Smooth muscle cell of bladder (primary cell): ENCODE measurements around the gene CNTFR. TPM values are rescaled to one million over a fixed set of nuclear protein-coding genes. Genes with fewer than 3 reads are reported as not detected.

Experiments used
- total RNA-seq: library from RNA; depleted of rRNA; stranded (reverse); fragments of >200 nt; gene quantifications from 2 replicates; pipeline ENCODE4 v1.2.3, GENCODE V29; 2014

The CNTFR gene, protein sequence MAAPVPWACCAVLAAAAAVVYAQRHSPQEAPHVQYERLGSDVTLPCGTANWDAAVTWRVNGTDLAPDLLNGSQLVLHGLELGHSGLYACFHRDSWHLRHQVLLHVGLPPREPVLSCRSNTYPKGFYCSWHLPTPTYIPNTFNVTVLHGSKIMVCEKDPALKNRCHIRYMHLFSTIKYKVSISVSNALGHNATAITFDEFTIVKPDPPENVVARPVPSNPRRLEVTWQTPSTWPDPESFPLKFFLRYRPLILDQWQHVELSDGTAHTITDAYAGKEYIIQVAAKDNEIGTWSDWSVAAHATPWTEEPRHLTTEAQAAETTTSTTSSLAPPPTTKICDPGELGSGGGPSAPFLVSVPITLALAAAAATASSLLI
- under 0.01 TPM in 1 of 2 replicates, not detected in the other for total RNA-seq

DNA sequence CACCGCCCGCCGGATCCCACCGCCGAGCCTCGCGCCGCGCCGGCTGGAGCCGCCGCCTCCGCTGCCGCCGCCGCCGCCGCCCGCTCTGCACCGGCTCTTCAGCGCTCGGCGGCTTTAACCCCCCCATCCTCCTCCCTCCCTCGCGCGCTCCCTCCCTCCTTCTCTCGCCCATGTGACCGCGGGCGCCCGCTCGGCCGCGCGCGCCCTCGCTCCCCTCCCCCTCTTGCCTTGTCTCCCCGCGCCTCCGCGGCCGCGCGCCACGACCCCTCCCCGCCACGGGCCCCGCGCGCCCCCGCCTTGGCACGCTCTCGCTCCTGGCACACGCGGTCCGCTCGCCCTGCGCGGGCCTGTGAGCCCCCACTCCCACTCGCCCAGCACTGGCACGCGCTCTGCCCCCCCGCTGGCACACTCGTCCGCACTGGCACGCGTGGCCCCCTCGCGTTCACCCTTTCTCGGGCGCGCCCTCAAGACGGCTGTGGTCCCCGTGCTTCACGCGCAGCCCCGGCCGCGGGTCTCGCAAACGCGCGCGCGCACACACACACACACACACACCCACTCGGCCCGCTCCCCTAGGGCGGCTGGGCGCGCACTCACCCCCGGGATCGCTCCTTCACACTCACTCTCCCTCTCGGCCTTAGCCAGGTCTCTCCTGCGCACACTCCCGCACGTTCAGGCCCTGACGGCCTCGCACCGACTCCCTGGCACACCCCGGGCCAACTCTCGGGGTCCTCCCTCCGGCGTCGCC is at the start of gene CNTFR:
Gene CNTFR (minus strand): TSS at position 89 of the 745 bp plus-strand sequence. CDS start 20,743 bp downstream, outside the sequence.

DNA sequence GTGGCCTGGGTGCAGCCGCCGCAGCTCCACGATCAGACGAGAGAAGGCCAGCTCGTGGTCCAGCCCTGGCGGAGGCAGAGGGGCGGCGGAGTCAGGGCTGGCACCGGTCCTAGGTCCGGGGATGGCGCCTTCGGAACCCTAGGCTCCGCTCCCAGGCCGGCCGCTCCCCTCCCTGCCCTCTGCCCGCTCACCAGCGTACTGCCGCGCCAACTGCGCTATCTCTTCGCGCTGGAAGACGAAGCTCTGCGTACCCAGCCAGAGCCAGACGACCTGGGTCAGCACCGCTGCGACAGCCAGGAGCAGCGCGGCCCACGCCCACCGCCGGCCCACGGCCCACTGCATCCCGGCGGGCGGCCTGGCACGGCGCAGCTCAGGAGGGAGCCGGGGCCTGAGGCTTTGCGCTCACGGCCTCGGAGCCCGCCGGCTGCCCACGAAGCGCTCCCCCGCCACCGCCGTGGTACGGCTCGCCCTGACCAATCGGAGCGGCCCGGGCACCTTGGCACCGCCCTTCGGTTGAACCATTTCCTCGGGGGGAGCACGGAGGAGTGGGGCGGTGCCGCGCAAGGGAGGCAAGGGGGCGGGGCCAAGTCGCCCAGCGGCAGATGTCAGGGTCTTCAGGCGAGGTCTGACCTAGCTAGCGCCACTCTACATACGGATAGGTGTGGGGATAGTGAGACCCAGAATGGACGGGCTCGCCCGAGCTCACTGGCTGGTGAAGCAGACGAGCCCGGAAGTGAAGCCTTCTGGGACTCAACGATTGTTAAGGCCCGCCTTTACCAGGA is 48.0 kb upstream of the CNTFR start, which contains the start of gene SIGMAR1:
Gene SIGMAR1 (minus strand): TSS at position 432 of the 782 bp plus-strand sequence. CDS start 90 bp downstream, at position 342.

DNA sequence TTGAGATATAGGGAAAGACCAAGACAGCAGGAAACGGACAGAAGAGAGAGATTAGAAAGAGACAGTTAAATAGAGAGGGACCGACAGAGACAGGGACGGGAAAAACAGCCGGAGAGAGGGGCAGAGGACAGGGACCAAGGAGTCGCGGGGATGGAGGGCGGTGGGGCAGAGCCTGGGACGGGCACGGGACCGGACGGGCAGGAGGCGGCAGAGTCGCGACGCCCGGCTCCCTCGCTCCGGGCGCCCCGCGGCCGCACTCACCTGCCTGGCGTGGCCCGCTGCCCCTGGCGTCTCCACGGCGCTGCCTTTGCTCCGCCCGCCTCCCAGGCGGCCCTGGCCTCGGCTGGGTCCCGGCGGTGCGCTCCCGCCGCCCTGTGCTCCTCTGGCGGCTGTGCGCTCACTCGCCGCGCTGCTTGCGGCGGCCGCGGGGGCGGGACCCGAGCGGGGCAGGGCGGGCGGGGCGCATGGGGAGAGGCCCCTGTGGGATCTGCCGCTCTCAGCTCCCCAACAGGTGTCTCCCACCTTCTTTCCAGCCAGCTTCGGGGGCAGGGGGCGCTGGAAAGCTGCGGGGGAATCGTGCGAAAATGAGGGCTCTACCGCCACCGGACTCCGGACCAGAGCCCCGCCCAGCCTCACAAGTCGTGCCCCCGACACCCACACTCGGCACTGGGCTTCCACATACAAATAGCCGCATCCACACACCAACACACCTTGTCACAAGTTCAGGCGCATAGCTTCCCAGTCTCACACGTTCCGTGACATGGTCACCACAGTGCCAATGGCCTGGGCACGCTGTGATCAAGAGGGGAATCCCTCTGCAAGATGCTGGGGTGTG is 39.3 kb upstream of the CNTFR start, which contains the start of gene ARID3C:
Gene ARID3C (minus strand): TSS at position 411 of the 835 bp plus-strand sequence. CDS start 1,052 bp downstream, outside the sequence.

GRCh38 chr9:34620061-34620994 is 30.8 kb upstream of the CNTFR start, which contains the start of gene DCTN3:
TSS of gene DCTN3 (minus strand) at chr9:34620495. CDS start at chr9:34620464, 31 bp downstream.

DNA sequence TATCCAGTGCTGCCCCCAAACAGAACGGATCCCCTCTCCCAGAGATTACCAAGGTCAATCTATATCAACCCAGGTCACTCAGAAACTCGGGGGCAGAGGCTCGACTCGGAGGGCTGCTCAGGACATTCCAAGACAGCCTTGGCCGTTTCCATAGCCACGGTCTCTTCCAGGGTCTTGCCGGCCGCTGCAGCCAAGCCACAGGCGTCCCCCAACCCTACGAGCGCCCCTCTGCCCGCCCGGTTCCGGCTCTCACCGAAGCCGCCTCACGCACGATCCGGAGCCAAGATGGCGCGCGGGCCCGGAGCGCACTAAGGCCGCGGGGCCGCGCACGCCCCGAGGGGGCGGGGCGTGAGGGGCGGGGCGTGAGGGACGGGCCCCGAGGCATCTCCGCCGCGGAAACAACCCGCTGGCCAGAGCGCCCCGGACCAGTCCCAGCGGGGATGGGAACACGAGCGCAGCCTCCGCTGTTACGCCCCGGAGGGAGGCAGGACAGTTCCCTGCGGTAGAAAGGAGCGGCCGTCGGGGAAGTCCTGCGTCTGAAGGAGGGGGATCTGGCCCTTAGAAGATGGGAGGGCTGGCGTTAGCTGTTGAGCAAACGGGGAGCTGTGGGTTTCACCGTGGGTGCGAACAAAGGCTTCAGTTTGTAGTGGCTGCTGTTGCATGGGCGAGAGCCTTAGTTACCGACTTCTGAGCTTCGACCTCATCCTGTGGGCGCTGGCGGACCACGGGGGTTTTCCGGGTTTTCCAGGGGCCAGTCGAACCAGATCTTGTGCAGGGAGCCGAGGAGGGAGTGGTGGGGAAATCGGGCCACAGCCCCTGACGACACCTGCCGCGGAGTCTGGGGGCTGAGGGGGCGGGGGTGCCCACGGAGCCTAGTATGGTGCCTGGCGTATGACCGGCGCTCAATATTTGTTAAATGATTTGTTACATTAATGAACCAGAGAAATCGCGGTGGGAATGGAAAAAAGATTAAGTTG is 22.6 kb upstream of the CNTFR start, which contains the start of gene RPP25L:
Gene RPP25L (minus strand): TSS at position 287 of the 977 bp plus-strand sequence. CDS start 801 bp downstream, outside the sequence.

GRCh38 chr9:34522971-34523797 is 66.3 kb downstream of the CNTFR start, which contains the start of gene ENHO:
TSS of gene ENHO (minus strand) at chr9:34522990. CDS start at chr9:34521695, 1,295 bp downstream.

Other genes starting within 250 kb of the CNTFR start
- gene MYORG, start 212.8 kb downstream of the CNTFR start, total RNA-seq = 0.43 and 0.55 TPM in 2 replicates
- 3.7 and 6.9 TPM in 2 replicates for gene FAM219A, start 131.2 kb downstream of the CNTFR start, total RNA-seq
- not detected in 2 replicates for gene DNAI1, start 130.9 kb downstream of the CNTFR start, total RNA-seq
- not detected in 2 replicates for gene ENHO, start 66.7 kb downstream of the CNTFR start, total RNA-seq
- gene RPP25L, start 22.4 kb upstream of the CNTFR start, total RNA-seq = 24.8 and 25.9 TPM in 2 replicates
- 105 and 113 TPM in 2 replicates for gene DCTN3, start 30.8 kb upstream of the CNTFR start, total RNA-seq
- 0.09 and 0.14 TPM in 2 replicates for gene ARID3C, start 39.3 kb upstream of the CNTFR start, total RNA-seq
- 34.7 and 52.1 TPM in 2 replicates for gene SIGMAR1, start 48.1 kb upstream of the CNTFR start, total RNA-seq
- gene GALT, start 57.0 kb upstream of the CNTFR start, total RNA-seq = 24.3 and 29.8 TPM in 2 replicates
- 8.8 and 14.1 TPM in 2 replicates for gene IL11RA, start 62.5 kb upstream of the CNTFR start, total RNA-seq
- gene CCL27, start 72.9 kb upstream of the CNTFR start, total RNA-seq = not detected in 2 replicates
- gene CCL19, start 101.6 kb upstream of the CNTFR start, total RNA-seq = not detected in 2 replicates
- gene CCL21, start 120.4 kb upstream of the CNTFR start, total RNA-seq = not detected in 2 replicates